Kidney (tissue), 14 donors: ENCODE results near the gene ZIC4. TPM values are rescaled to one million over a fixed set of nuclear protein-coding genes. Genes with fewer than 3 reads are reported as not detected.

Source experiments
- DNase-seq, 5 donors: peaks; one replicate each; pipeline ENCODE4 v3.0.0-alpha.2; 2013 to 2020
- FAIRE-seq: peaks from 2 replicates; lab custom pipeline; 2012; peaks lifted over from hg19 to GRCh38; lab: Jason Lieb, UNC
- H3K27ac ChIP-seq, 2 donors: one replicate each; pipeline ENCODE4 v1.7.0; 2013; ENCODE audit warnings: low read depth in 2 of 2, low read length in 2 of 2, inconsistent platforms in 1 of 2
- H3K27me3 ChIP-seq: one replicate; pipeline ENCODE4 v1.7.1; 2013; ENCODE audit warnings: low read length, inconsistent platforms; ENCODE audit not compliant: control insufficient read depth, insufficient read depth
- H3K36me3 ChIP-seq, 3 donors: one replicate each; pipeline versions ENCODE4 v1.7.0 to v1.7.1; 2013; ENCODE audit warnings: low read length in 3 of 3, control low read depth in 1 of 3, inconsistent platforms in 1 of 3; ENCODE audit not compliant: insufficient read depth in 3 of 3, control insufficient read depth in 2 of 3
- H3K4me1 ChIP-seq, 3 donors: one replicate each; pipeline versions ENCODE4 v1.7.0 to v1.7.1; 2013; ENCODE audit warnings: low read length in 3 of 3, inconsistent platforms in 1 of 3, low read depth in 1 of 3; ENCODE audit not compliant: control insufficient read depth in 2 of 3, insufficient read depth in 2 of 3
- H3K4me3 ChIP-seq, 3 donors: one replicate each; pipeline versions ENCODE4 v1.7.0 to v1.8.1; 2013; ENCODE audit warnings: low read length in 3 of 3, control low read depth in 1 of 3, inconsistent platforms in 1 of 3
- H3K9ac ChIP-seq, 3 donors: one replicate each; pipeline versions ENCODE4 v1.7.0 to v1.7.1; 2013; ENCODE audit warnings: low read length in 3 of 3, control low read depth in 1 of 3, inconsistent platforms in 1 of 3
- H3K9me3 ChIP-seq, 3 donors: one replicate each; pipeline versions ENCODE4 v1.7.0 to v1.7.1; 2013; ENCODE audit warnings: low read length in 3 of 3, control low read depth in 1 of 3, inconsistent platforms in 1 of 3; ENCODE audit not compliant: control insufficient read depth in 2 of 3, insufficient read depth in 1 of 3
- CTCF ChIP-seq: IDR thresholded peaks from 3 replicates; pipeline ENCODE4 v1.5.1; 2012; ENCODE audit warnings: mild to moderate bottlenecking, moderate library complexity, borderline replicate concordance; ENCODE audit not compliant: insufficient read depth; ENCODE audit errors: extremely low read depth
- intact Hi-C: fragments of 100-400 bp; cut with DNase I; formaldehyde crosslinking; loops from one replicate; pipeline ENCODE4 v1.11.1; 2022
- polyA plus RNA-seq: library from polyadenylated mRNA; stranded (reverse); fragments of 350-450 nt; fragmentation: Illumina TruSeq; extraction: RNeasy Lipid Tissue Mini Kit (QIAGEN cat#74804); gene quantifications from one replicate; pipeline ENCODE4 v1.2.3, GENCODE V29; 2014; ENCODE audit warnings: low read depth, low replicate concordance; ENCODE audit not compliant: insufficient read depth
- total RNA-seq: library from RNA; stranded (reverse); fragmentation: NEBNext Ultra II Directional; extraction: Animal tissue kit (Norgen Biotek cat#: 25700); gene quantifications from one replicate; pipeline ENCODE4 v1.2.1, GENCODE V29; 2021
- donor health status: control.
- donor health status: control.
- donor health status: control.
- donor health status: control.
- donor health status: control.
- donor health status: DM: yes; HTN: yes; CAD: no.
- donor health status: Normal renal cell carcinoma (clear cell type).

The ZIC4 gene
- total and polyA plus RNA-seq, 2 donors from 2014 or later = not detected

GRCh38 chr3:147404000-147404799, 2.1 kb downstream of the ZIC4 start:
- TF ChIP-seq CTCF = no peak
- Histone ChIP-seq H3K4me1 (no peaks in the 10 kb centered on the region), H3K9me3 (no peaks in the 10 kb centered on the region), H3K27ac (no peak overlapping the region), H3K27me3 (peaks cover 81% of the 10 kb centered on the region), H3K4me3 (no peak overlapping the region), H3K9ac (no peak overlapping the region), H3K36me3 (no peaks in the 10 kb centered on the region)
- intact Hi-C loops = no loop called here
- DNase-seq = no peak
- FAIRE-seq = no peak

GRCh38 chr3:147403511-147403910, 2.8 kb downstream of the ZIC4 start:
- Histone ChIP-seq H3K27me3 (peaks cover 80% of the 10 kb centered on the region), H3K4me3 (no peak overlapping the region), H3K36me3 (no peaks in the 10 kb centered on the region), H3K4me1 (no peaks in the 10 kb centered on the region), H3K9me3 (no peaks in the 10 kb centered on the region), H3K9ac (no peak overlapping the region), H3K27ac (no peak overlapping the region)
- no peak for TF ChIP-seq CTCF
- intact Hi-C loops = no loop called here
- DNase-seq (no peak), FAIRE-seq (no peak)

- intact Hi-C loops = no loop called here
- H3K4me3 ChIP-seq = no peak overlapping the region
- no peaks in the 10 kb centered on the region for H3K9me3 ChIP-seq
- no peaks in the 10 kb centered on the region for H3K4me1 ChIP-seq
- no peak for TF ChIP-seq CTCF
- H3K9ac ChIP-seq = no peak overlapping the region
- no peak overlapping the region for H3K27ac ChIP-seq
- FAIRE-seq (no peak), DNase-seq (no peak)
- H3K27me3 ChIP-seq = peaks cover 78% of the 10 kb centered on the region
- H3K36me3 ChIP-seq = no peaks in the 10 kb centered on the region
Measured at GRCh38 chr3:147402159-147402558, 4.2 kb downstream of the ZIC4 start.
